ENCODE results near the gene LEFTY1. TPM values are rescaled to one million over a fixed set of nuclear protein-coding genes. Genes with fewer than 3 reads are reported as not detected.
A peak's percentile ranks its signal among the peaks of the same experiment; 100 is the strongest.

The LEFTY1 gene
- total and polyA plus RNA-seq, 2 of the 13 experiments (the other 11 are each of a cell fraction or from before 2014, with no cell fraction given) = 0.29 to 0.79 TPM

DNA sequence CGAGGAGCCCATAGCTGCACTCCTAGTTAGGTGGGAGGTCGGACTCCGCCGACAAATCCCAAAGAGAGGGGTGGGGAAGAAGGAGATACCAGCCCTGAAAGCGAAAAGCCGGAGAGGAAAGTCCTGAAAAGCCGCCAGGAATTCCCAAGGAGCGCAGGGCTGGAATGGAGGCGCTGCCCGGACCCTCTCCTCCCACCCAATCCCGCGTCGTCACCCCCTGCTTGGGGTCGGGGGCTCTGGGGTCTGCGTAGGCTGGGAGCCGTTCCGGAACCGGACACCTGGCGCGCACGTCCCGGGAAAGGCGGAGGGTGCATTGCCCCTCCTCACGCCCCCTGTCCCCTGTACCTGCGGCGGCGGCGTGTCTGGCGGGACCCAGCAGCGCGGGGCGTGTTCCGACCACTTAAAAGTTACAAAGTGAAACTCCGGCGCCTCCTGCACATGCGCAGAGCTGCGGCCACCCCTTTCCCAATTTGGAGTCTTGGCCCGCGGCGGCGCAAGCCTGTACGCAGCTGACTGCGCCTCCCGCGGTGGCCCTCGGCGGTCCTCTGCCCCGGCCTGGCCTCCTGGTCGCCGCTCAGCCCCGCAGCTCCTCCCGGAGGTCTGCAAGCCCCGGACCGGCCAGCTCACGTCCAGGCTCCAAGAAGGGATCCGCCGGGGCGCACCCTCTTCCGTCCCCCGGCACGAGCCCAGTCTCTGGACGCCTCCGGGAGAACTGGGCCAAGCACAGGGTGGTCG, 6.8 kb downstream of the LEFTY1 start, which contains the start of gene TMEM63A (continued):
- TF ChIP-seq, protein P1, sequence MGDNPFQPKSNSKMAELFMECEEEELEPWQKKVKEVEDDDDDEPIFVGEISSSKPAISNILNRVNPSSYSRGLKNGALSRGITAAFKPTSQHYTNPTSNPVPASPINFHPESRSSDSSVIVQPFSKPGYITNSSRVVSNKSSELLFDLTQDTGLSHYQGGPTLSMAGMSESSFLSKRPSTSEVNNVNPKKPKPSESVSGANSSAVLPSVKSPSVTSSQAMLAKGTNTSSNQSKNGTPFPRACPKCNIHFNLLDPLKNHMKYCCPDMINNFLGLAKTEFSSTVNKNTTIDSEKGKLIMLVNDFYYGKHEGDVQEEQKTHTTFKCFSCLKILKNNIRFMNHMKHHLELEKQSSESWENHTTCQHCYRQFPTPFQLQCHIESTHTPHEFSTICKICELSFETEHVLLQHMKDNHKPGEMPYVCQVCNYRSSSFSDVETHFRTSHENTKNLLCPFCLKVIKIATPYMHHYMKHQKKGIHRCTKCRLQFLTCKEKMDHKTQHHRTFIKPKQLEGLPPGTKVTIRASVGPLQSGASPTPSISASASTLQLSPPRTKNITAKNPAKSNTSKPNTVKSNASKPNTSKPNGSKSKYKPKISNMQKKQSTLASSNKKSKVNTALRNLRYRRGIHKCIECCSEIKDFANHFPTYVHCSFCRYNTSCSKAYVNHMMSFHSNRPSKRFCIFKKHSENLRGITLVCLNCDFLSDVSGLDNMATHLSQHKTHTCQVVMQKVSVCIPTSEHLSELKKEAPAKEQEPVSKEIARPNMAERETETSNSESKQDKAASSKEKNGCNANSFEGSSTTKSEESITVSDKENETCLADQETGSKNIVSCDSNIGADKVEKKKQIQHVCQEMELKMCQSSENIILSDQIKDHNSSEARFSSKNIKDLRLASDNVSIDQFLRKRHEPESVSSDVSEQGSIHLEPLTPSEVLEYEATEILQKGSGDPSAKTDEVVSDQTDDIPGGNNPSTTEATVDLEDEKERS (CRISPR knock-in tag; IDR thresholded peaks at IDR 0.05) = no peak
- TF ChIP-seq SALL2 (CRISPR knock-in tag; IDR thresholded peaks at IDR 0.05) (peak; percentile 72), PAX8 (CRISPR knock-in tag; IDR thresholded peaks at IDR 0.05; ENCODE audit: borderline replicate concordance) (no peak), HOXD1 (CRISPR knock-in tag; IDR thresholded peaks at IDR 0.05) (peak; percentile 16; the same call in 1 of the 2 replicates), ZNF83 (CRISPR knock-in tag; IDR thresholded peaks at IDR 0.05; ENCODE audit: borderline replicate concordance) (no peak), ZNF24 (IDR thresholded peaks at IDR 0.05) (no peak), SOX5 (CRISPR knock-in tag; IDR thresholded peaks at IDR 0.05; ENCODE audit: borderline replicate concordance) (no peak), ZNF326 (CRISPR knock-in tag; IDR thresholded peaks at IDR 0.05; ENCODE audit: borderline replicate concordance) (no peak), SSRP1 (CRISPR knock-in tag; IDR thresholded peaks at IDR 0.05) (no peak), ZSCAN31 (CRISPR knock-in tag; IDR thresholded peaks at IDR 0.05; ENCODE audit: low read depth) (peak; percentile 50; the same call in 1 of the 2 replicates), TAF1 (CRISPR knock-in tag; IDR thresholded peaks at IDR 0.05) (peak; percentile 77), SKI (IDR thresholded peaks at IDR 0.05; ENCODE audit: partially characterized antibody) (no peak), ZFP82 (CRISPR knock-in tag; IDR thresholded peaks at IDR 0.05; ENCODE audit: borderline replicate concordance) (no peak; the same call in 1 of the 2 replicates), KDM2A (CRISPR knock-in tag; IDR thresholded peaks at IDR 0.05; ENCODE audit: borderline replicate concordance, low read depth) (no peak), ADNP (CRISPR knock-in tag; IDR thresholded peaks at IDR 0.05) (no peak), MYC (CRISPR knock-in tag; IDR thresholded peaks at IDR 0.05; ENCODE audit: borderline replicate concordance) (peak; percentile 61), CAMTA2 (CRISPR knock-in tag; IDR thresholded peaks at IDR 0.05; ENCODE audit: borderline replicate concordance) (peak; percentile 69; the same call in 1 of the 2 replicates), ZNF547 (CRISPR knock-in tag; IDR thresholded peaks at IDR 0.05) (peak; percentile 63; the same call in 1 of the 2 replicates), LCORL (IDR thresholded peaks at IDR 0.05) (peak; percentile 5; the same call in 1 of the 2 replicates), LCORL (CRISPR knock-in tag; IDR thresholded peaks at IDR 0.05) (peak; percentile 98), SNRNP70 (IDR thresholded peaks at IDR 0.05; ENCODE audit: low read depth, low read length) (no peak), ZNF749 (CRISPR knock-in tag; IDR thresholded peaks at IDR 0.05; ENCODE audit: borderline replicate concordance) (peak; percentile 87; the same call in 1 of the 2 replicates), ELF3 (CRISPR knock-in tag; IDR thresholded peaks at IDR 0.05) (no peak), ZNF263 (CRISPR knock-in tag; IDR thresholded peaks at IDR 0.05) (peak; percentile 71), ZNF709 (CRISPR knock-in tag; IDR thresholded peaks at IDR 0.05) (no peak), MXD4 (CRISPR knock-in tag; IDR thresholded peaks at IDR 0.05) (0 out of 2 replicates have a peak, but pooled peaks have one; percentile 67)
- TF ChIP-seq, protein P2, sequence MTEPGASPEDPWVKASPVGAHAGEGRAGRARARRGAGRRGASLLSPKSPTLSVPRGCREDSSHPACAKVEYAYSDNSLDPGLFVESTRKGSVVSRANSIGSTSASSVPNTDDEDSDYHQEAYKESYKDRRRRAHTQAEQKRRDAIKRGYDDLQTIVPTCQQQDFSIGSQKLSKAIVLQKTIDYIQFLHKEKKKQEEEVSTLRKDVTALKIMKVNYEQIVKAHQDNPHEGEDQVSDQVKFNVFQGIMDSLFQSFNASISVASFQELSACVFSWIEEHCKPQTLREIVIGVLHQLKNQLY (CRISPR knock-in tag; IDR thresholded peaks at IDR 0.05) = no peak
- TF ChIP-seq, protein P3, sequence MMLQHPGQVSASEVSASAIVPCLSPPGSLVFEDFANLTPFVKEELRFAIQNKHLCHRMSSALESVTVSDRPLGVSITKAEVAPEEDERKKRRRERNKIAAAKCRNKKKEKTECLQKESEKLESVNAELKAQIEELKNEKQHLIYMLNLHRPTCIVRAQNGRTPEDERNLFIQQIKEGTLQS (CRISPR knock-in tag; IDR thresholded peaks at IDR 0.05) = no peak
- TF ChIP-seq, protein P4, sequence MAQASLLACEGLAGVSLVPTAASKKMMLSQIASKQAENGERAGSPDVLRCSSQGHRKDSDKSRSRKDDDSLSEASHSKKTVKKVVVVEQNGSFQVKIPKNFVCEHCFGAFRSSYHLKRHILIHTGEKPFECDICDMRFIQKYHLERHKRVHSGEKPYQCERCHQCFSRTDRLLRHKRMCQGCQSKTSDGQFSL (CRISPR knock-in tag; IDR thresholded peaks at IDR 0.05) = no peak
